KOPT-K1 (cell line): Measurements from ENCODE around the gene TRIM8.

Experiments used
- H3K27ac ChIP-seq: fragments of 200-600 bp; sonication (generic); 2 replicates; pipeline ENCODE4 v1.5.1; 2016; ENCODE audit warnings: antibody characterized with exemption, mild to moderate bottlenecking, low read depth, low read length; ENCODE audit not compliant: poor library complexity, severe bottlenecking
- H3K36me3 ChIP-seq: fragments of 200-600 bp; sonication (generic); 2 replicates; pipeline ENCODE4 v1.5.1; 2017; ENCODE audit warnings: antibody characterized with exemption, mild to moderate bottlenecking, low read length, moderate library complexity; ENCODE audit not compliant: insufficient read depth
- H3K9me3 ChIP-seq: fragments of 200-600 bp; sonication (generic); 2 replicates; pipeline ENCODE4 v1.5.1; 2017; ENCODE audit warnings: antibody characterized with exemption, low read length, mild to moderate bottlenecking; ENCODE audit not compliant: insufficient read depth, poor library complexity, severe bottlenecking

Gene TRIM8

DNA sequence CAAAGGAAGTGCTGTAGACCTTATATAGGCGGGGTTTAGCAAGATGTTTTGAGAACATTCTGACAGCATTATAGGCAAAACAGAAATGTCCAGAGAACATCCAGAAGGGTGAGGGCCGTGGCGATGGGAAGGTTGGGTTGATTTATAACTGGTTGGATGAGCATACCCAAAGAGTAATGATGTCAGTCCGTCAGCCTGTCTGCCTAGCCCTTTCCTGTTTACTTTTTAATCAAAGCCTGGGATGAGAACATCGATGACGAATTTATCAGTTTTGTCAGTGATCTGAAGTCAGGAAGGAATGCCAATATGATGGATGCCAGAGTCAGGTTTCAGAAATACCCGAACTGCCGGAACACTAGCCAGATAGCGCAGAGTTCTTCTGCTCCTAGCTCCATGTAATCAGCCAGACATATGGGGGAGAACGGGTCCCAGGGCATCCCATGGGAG, 33.8 kb upstream of the TRIM8 start:
- Histone ChIP-seq H3K36me3 (peaks cover 3% of the 10 kb centered on the region; the same call in 1 of the 2 replicates), H3K27ac (no peak overlapping the region)

DNA sequence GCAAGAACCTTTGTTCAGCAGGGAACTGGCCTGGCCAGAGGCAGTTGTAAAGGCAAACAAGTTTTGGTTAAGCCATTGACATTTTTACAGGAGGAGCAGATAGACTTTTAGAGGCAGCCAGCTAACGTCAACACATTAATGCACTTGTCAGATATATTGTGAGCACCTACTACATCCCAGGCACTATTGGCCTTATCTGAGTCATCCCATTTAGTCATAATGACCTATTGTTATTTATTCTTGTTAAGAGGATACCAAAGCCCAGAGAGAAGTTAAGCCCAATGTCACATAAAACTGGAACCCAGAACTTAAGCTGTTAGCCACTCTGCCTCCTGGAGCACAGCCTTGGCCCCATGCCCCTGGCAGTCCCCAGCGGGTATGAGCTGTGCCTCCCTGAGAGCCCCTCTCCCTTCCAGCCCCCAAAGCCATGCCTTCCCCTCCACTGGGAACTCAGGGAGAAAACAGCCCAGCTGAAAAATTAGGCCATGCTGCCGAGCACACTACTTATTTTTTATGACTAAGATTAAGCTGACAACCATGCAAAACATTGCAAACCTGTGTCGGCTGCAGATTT, 32.7 kb upstream of the TRIM8 start:
- Histone ChIP-seq H3K27ac (no peak overlapping the region), H3K9me3 (no peaks in the 10 kb centered on the region), H3K36me3 (peaks cover 11% of the 10 kb centered on the region; the same call in 1 of the 2 replicates)

More for the DNA sequence above, 33.8 kb upstream of the TRIM8 start:
- no peaks in the 10 kb centered on the region for H3K9me3 ChIP-seq

DNA sequence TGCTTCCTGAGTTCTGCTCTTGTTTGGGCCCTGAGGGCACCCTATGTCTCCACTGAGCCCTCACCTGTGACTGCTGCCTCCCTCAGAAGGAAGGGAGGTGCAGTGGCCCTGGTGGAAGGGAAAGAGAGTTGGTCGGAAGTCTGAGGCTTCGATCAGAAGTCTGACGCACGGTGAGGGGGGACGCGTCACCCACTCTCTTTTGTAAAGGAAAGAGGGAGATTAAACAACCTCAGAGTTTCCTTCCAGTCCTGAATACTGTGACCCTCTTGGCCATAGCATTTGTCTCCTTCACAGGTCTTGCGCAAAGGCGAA, 31.4 kb upstream of the TRIM8 start:
- peaks cover 25% of the 10 kb centered on the region for H3K36me3 ChIP-seq
- peak overlapping the region; percentile 56 for H3K27ac ChIP-seq
- H3K9me3 ChIP-seq = no peaks in the 10 kb centered on the region

DNA sequence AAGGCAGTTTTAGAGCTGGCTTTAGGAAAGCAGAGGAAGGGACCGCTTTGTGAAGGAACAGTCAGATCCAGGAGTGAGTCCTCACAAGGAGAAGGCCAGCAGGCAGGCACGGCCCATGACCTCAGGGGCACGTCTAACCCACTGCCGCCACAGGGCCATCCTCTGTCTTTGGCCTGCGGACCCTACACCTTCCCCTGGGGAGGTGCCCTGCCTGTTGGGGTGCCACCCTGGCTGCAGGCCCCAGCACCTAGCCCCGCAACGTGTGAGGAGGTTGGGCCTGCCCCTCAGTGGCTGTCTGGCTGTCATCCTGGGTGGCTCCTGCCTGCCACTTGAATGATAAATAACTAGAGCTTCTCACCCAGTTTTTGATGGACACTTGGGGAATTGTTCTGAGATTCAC, 31.0 kb upstream of the TRIM8 start:
- H3K27ac ChIP-seq = peak overlapping the region; percentile 56
- H3K36me3 ChIP-seq = peaks cover 28% of the 10 kb centered on the region
- no peaks in the 10 kb centered on the region for H3K9me3 ChIP-seq

DNA sequence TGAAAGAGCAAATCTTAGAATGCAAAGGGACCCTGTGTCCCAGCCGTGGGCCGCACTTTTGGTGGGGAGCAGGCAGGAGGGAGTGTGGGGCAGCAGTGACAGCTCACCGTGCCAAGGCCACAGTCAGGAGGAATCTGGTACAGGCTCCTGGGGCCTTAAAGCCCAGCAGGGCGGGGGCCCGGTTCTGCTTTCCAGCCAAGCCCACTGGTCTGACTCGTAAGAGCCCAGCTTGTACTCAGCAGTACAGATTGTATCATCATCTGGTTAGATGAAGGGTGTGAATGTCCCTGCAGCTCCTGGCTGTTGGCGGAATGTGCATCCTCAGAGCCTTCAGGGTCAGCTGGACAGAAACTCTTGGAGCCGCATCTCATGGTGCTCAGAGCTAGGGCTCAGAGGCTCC, 30.5 kb upstream of the TRIM8 start:
- H3K9me3 ChIP-seq = no peaks in the 10 kb centered on the region
- peak overlapping the region; percentile 56 for H3K27ac ChIP-seq
- H3K36me3 ChIP-seq = peaks cover 30% of the 10 kb centered on the region

DNA sequence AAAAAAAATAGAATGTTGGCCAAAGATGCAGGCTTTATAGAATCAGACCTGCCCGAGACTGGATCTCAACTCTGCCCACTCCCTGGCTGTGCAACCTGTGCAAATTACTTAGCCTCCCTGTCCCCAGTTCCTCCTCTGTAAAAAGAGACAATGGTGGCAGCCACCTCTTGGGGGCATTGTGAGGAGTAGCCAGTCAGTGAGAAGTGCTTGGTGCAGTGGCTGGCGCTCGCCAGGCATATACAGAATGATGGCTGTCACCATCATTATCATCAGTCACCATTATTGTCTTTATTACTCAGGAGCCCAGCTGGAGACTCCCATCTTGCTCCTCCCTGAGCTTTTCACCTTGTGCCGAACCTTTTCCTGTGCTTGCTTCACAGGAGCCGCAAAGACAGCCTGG, 29.4 kb upstream of the TRIM8 start:
- H3K27ac ChIP-seq = no peak overlapping the region
- H3K36me3 ChIP-seq = peaks cover 30% of the 10 kb centered on the region
- no peaks in the 10 kb centered on the region for H3K9me3 ChIP-seq

DNA sequence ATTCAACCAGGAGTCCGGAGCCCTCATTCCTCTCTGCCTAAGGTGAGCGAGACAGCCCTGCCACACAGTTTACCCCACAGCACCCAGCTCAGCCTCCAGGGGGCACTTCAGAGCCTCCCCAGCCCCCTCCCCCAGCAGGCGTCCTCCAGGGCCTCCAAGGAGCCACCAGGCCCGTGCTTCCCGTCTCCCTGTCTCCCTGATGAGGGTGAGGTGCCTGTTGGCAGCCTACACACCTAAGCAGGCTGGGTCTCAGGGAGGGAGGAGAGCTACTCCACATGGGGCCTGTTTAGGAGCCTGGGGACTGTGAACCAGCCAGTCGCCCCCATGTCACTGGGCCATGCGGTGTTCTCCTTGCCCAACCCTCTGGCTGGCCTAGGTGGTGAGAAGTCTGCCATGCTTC, 28.9 kb upstream of the TRIM8 start:
- Histone ChIP-seq H3K9me3 (no peaks in the 10 kb centered on the region), H3K27ac (no peak overlapping the region), H3K36me3 (peaks cover 30% of the 10 kb centered on the region)

DNA sequence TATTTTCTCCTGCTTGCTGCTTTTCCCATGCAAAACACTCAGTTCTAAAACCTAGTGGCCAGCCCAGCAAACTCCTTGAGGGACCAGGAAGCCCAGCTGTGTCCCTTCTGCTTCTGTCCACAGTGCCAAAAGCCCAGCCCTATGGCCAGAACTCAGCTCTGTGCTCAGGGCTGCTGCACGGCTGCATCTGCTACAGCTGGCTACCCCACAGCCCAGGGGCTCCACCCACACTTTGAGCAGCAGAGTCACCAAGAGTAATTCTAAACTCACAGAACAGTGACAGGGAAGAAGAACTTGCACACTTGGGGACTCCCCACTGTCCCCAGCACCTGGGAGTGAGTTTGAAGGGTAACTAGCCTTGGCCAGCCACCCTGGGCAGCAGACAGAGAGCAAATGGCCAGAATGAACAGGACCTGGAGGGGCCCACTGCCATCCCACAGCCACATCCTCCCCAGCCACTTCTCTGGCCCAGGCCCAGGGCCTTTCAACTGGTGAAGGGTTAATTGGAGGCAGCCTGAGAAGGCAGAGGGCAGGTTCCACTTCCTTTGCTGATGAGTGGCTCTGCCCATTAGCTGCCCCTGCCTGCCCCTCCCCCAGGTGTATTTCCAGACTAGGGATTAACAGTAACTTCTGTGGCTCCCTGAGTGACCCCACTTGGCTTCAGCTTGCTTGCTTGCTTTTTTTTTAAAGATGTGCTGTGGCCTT, 28.1 kb upstream of the TRIM8 start:
- no peaks in the 10 kb centered on the region for H3K9me3 ChIP-seq
- peaks cover 30% of the 10 kb centered on the region for H3K36me3 ChIP-seq
- no peak overlapping the region for H3K27ac ChIP-seq

DNA sequence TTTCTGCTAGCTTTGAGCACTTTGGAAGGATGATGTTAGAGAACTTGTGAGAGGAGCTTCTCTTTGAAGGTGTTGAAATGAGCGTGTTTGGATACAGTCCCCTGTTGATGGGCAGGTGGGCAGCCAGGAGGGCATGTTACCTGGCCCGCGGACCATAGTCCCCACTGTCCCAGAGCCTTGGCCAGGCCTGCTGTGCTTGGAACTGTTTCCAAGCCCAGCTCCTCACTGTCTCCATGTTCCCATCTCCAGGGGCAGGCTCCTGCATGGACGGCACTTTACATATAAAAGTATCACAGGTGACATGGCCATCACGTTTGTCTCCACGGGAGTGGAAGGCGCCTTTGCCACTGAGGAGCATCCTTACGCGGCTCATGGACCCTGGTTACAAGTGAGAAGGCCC, 27.2 kb upstream of the TRIM8 start:
- Histone ChIP-seq H3K9me3 (no peaks in the 10 kb centered on the region), H3K27ac (no peak overlapping the region), H3K36me3 (peaks cover 30% of the 10 kb centered on the region)

DNA sequence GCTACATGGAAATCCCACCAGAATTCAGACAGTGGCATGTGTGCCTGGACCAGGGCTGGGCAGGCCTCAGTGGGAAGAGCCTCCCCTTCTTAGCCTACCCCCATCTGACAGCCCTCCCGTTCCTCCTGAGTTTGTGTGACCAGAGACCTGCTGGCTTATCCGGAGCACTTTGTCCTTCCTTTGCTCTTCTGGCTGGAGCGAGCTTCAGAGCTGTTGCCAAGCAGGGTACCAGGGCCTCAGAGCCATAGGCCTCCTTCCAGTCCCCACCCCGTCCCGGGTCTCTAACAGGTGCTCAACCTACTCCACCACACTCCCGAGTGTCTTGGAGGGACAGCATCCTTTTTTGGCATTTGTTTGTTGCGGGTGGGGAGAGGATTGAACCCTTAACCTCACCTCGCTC, 26.5 kb upstream of the TRIM8 start:
- Histone ChIP-seq H3K36me3 (peaks cover 30% of the 10 kb centered on the region), H3K27ac (no peak overlapping the region), H3K9me3 (no peaks in the 10 kb centered on the region)

DNA sequence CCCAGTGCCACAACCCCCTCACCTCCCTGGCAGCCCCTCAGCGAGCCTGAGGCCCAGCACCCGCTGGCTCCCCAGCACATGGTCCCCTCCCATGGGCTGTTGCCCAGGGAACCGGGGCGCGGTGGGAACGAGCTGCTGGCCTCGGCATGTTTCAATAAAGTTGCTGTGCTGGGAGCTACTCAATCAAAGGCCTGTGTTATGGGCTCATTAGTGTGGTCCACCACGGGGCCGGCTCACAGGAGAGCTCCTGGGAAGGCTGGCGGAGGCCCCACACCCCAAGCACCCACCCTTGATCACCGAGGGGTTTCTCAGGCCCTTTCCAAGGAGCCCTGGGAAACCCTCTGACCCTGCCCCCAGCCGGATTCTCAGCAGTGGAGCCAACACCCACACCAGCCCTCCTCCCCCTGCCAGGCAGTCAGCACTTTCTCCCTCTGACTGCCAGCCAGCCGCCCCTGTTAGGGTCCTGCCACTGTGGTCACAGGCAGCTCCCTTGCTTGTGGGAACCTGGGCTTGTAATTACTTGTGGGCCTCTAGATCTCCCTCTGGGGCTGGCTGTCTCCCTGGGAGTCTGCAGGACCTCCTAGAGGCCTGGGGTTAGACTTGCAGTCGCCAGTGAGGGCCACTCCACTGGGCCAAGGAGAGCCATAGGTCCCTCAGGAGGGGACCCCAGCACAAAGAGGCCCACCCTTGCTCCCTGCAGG, 24.8 kb upstream of the TRIM8 start:
- Histone ChIP-seq H3K27ac (no peak overlapping the region), H3K9me3 (peaks cover 6% of the 10 kb centered on the region), H3K36me3 (peaks cover 30% of the 10 kb centered on the region)

DNA sequence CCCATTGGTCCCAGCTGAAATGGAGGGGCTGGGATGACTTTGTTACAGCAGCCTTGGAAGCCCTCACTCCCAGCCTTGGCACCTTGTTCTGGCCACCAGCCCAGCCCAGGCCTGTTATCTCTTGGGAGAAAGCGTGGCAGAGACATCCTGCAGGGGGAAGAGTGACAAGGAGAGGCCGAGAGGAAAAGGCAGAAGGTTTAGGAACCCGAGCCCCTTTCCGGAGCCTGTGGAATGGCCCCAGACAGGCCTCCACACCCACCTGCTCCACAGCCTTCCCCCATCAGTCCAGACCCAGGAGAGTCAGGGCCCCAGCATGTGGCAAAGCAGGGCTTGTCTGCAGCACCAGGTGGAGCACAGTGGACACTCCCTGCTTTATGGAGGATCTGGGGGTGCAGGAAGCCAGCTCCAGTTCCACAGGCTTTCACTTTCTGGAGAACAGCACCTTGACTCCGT, 24.1 kb upstream of the TRIM8 start:
- H3K36me3 ChIP-seq = peaks cover 30% of the 10 kb centered on the region
- H3K9me3 ChIP-seq = peaks cover 7% of the 10 kb centered on the region
- H3K27ac ChIP-seq = no peak overlapping the region

DNA sequence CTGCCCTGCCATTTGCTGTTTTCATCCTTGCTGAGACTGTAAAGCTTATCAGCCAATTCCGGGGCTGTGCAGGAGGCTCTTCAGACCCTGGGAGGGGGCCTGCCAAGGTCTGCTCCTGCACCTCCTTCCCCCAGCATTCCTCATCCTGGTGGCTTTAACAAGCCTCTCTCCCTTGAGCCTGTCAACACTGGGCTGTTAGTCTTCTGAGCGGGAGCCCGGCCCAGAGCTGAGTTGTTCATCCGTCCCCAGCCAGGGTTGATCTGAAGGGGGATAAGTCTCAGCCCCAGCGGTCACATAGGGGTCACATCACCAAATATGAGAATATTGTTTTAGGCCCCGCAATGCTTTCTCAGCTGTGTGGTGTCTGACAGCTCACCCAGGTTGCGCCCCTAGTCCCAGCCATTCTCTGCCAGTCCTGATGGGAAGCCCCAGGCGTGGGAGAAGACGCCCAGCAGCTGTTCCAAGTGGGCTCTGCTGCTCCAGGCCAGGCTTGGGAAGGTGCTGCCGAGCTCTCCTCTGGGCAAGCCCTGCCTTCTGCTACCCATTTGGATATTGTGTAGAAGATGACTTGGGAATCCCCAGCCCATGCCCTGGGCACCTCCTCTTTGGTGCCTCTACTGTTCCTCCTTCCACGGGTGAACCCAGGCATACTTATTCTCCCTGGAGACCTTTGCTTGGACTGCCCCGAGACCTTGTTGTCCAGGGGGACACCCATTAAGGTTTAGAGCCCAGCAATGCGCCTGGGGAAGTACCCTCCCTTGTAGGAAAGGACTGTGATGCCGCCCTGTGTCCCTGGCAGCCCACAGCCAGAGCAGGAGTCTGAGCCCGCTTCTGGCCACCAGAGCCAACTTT, 23.5 kb upstream of the TRIM8 start:
- Histone ChIP-seq H3K27ac (no peak overlapping the region), H3K9me3 (peaks cover 7% of the 10 kb centered on the region), H3K36me3 (peaks cover 25% of the 10 kb centered on the region)

DNA sequence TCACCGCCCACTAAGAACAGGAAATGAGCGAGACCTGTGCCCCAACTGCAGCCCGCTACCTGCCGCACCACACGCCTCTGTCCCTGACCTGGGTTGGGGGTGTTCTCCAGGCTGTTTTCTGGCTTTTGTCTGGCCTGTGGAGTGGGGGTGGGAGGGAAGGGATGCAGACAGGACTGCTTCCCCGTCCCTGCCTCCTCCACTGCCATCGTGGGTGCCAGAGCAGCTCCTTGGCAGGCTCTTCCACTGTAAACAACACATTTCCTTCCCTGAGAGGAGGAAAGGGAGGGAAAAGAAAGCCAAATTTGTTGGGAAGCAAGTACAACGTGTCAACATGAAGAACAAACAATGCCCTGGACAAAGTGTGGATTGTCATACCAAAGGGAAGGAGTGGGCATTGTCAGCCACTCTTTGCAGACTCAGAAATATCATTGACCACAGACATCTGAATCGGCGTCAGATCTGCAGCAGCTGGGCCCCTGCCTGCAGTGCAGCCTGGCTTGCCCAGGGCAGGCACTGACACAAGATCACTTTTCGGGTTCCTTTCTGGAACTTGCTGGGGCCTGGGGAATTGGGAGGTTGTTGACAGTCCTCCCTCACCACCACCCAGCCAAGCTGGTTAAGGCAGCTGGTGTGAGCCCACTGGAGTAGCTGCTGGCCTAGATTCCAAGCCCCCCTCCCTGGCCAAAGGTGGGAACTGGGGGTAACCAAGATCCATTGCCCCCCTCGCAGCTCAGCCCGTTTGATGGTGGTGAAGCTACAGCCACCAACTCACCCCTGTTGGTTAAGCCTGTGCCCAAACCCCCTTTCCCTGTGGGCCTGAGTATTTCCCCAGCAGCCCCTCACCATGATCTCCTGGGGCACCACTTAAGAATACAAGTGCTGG, 22.6 kb upstream of the TRIM8 start:
- H3K27ac ChIP-seq = no peak overlapping the region
- H3K36me3 ChIP-seq = peaks cover 18% of the 10 kb centered on the region

More for the DNA sequence above, 22.6 kb upstream of the TRIM8 start:
- H3K9me3 ChIP-seq = peaks cover 7% of the 10 kb centered on the region
